ENCODE results near the gene MYRIP.

The MYRIP gene

DNA sequence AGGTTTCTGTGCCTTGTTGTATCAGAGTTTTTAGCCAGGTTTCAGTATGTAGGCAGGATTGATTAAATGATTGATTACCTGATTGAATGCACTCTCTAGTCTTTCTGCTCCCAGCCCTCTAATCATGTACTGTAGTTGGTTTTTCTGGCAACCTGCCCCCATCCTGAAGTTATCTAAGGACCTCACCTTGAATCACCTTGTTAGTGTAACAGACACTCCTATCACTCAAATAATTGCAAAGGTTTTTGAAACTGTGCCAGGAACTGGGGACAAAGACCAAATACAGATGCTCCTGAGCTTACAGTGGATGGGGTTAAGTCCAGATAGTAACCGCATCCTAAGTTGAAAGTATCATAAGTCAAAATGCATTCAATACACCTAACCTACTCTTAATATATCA lies 358.5 kb downstream of the MYRIP start:
- no peaks in the 10 kb centered on the region for H4K20me1 ChIP-seq (ENCODE audit: insufficient read depth, low read length)
- H3K4me2 ChIP-seq (ENCODE audit: low read length), result no peak overlapping the region
- no peak overlapping the region for H3K27ac ChIP-seq (ENCODE audit: low read depth, low read length, poor library complexity, severe bottlenecking)
- H3K4me3 ChIP-seq (ENCODE audit: low read depth, low read length, poor library complexity, severe bottlenecking), result no peak overlapping the region
- H3K9ac ChIP-seq (ENCODE audit: low read length), result no peak overlapping the region
- H3K9me3 ChIP-seq (ENCODE audit: low read length), result no peaks in the 10 kb centered on the region
- H3K9me2 ChIP-seq (ENCODE audit: low read depth, low read length), result no peaks in the 10 kb centered on the region
- no peaks in the 10 kb centered on the region for H3K79me2 ChIP-seq (ENCODE audit: insufficient read depth, low read length)
- no peaks in the 10 kb centered on the region for H3K4me1 ChIP-seq (ENCODE audit: insufficient read depth, low read length, severe bottlenecking)
- no peaks in the 10 kb centered on the region for H3F3A ChIP-seq (ENCODE audit: insufficient read depth, low read length)
- no peak overlapping the region for H2AFZ ChIP-seq (ENCODE audit: low read length)
- H3K36me3 ChIP-seq (ENCODE audit: insufficient read depth, low read length), result no peaks in the 10 kb centered on the region
- H3K27me3 ChIP-seq (ENCODE audit: insufficient read depth, low read length), result no peaks in the 10 kb centered on the region
- TF ChIP-seq EZH2 (IDR thresholded peaks at IDR 0.05; ENCODE audit: borderline replicate concordance, low read length), result no peak
- TF ChIP-seq, protein P1, sequence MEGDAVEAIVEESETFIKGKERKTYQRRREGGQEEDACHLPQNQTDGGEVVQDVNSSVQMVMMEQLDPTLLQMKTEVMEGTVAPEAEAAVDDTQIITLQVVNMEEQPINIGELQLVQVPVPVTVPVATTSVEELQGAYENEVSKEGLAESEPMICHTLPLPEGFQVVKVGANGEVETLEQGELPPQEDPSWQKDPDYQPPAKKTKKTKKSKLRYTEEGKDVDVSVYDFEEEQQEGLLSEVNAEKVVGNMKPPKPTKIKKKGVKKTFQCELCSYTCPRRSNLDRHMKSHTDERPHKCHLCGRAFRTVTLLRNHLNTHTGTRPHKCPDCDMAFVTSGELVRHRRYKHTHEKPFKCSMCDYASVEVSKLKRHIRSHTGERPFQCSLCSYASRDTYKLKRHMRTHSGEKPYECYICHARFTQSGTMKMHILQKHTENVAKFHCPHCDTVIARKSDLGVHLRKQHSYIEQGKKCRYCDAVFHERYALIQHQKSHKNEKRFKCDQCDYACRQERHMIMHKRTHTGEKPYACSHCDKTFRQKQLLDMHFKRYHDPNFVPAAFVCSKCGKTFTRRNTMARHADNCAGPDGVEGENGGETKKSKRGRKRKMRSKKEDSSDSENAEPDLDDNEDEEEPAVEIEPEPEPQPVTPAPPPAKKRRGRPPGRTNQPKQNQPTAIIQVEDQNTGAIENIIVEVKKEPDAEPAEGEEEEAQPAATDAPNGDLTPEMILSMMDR (IDR thresholded peaks at IDR 0.05; ENCODE audit: low read length), result no peak

- Histone ChIP-seq H2AFZ (ENCODE audit: low read length) (no peak overlapping the region), H4K20me1 (ENCODE audit: insufficient read depth, low read length) (no peaks in the 10 kb centered on the region), H3K27me3 (ENCODE audit: insufficient read depth, low read length) (no peaks in the 10 kb centered on the region), H3K9me2 (ENCODE audit: low read depth, low read length) (no peaks in the 10 kb centered on the region), H3K9me3 (ENCODE audit: low read length) (no peaks in the 10 kb centered on the region), H3K27ac (ENCODE audit: low read depth, low read length, poor library complexity, severe bottlenecking) (no peak overlapping the region), H3K36me3 (ENCODE audit: insufficient read depth, low read length) (no peaks in the 10 kb centered on the region), H3F3A (ENCODE audit: insufficient read depth, low read length) (no peaks in the 10 kb centered on the region), H3K4me2 (ENCODE audit: low read length) (no peak overlapping the region), H3K4me1 (ENCODE audit: insufficient read depth, low read length, severe bottlenecking) (no peaks in the 10 kb centered on the region), H3K79me2 (ENCODE audit: insufficient read depth, low read length) (no peaks in the 10 kb centered on the region), H3K4me3 (ENCODE audit: low read depth, low read length, poor library complexity, severe bottlenecking) (no peak overlapping the region), H3K9ac (ENCODE audit: low read length) (no peak overlapping the region)
- TF ChIP-seq EZH2 (IDR thresholded peaks at IDR 0.05; ENCODE audit: borderline replicate concordance, low read length), result no peak
- TF ChIP-seq, protein P1 (IDR thresholded peaks at IDR 0.05; ENCODE audit: low read length), result no peak
Measured at GRCh38 chr3:40169983-40170382, 360.6 kb downstream of the MYRIP start.

DNA sequence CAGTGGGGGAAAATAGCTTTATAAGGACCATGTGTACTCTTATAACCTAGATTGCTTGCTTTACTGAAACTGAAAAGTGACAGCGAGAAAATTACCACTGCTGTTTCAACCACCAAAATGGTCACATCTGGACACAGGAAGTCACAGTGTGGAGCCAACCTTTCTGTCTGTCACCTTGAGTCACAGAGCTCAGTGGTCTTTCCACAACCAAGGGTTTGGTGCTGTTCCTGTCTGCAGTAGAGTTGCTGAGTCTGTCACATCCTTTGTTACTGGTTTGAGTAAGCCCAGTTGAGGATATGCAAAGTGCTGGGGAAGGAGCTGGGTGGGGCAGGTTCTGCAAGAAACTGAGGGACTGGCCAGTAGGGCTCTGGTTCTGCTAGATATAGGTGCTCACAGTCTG lies 361.0 kb downstream of the MYRIP start:
- no peaks in the 10 kb centered on the region for H3K4me1 ChIP-seq (ENCODE audit: insufficient read depth, low read length, severe bottlenecking)
- H3K9me3 ChIP-seq (ENCODE audit: low read length), result no peaks in the 10 kb centered on the region
- no peak overlapping the region for H2AFZ ChIP-seq (ENCODE audit: low read length)
- H3K9ac ChIP-seq (ENCODE audit: low read length), result no peak overlapping the region
- no peak overlapping the region for H3K4me2 ChIP-seq (ENCODE audit: low read length)
- H3F3A ChIP-seq (ENCODE audit: insufficient read depth, low read length), result no peaks in the 10 kb centered on the region
- no peaks in the 10 kb centered on the region for H4K20me1 ChIP-seq (ENCODE audit: insufficient read depth, low read length)
- TF ChIP-seq, protein P1 (IDR thresholded peaks at IDR 0.05; ENCODE audit: low read length), result no peak
- TF ChIP-seq EZH2 (IDR thresholded peaks at IDR 0.05; ENCODE audit: borderline replicate concordance, low read length), result no peak
- H3K9me2 ChIP-seq (ENCODE audit: low read depth, low read length), result no peaks in the 10 kb centered on the region
- no peak overlapping the region for H3K4me3 ChIP-seq (ENCODE audit: low read depth, low read length, poor library complexity, severe bottlenecking)
- no peaks in the 10 kb centered on the region for H3K79me2 ChIP-seq (ENCODE audit: insufficient read depth, low read length)
- H3K27ac ChIP-seq (ENCODE audit: low read depth, low read length, poor library complexity, severe bottlenecking), result no peak overlapping the region
- H3K27me3 ChIP-seq (ENCODE audit: insufficient read depth, low read length), result no peaks in the 10 kb centered on the region
- H3K36me3 ChIP-seq (ENCODE audit: insufficient read depth, low read length), result no peaks in the 10 kb centered on the region

Measured in OCI-LY1 (cell line).